ENCODE data around the gene OSBP2.

- TF ChIP-seq CTCF (IDR thresholded peaks at IDR 0.05) (no peak), POLR2A (IDR thresholded peaks at IDR 0.05) (no peak)
Observed at GRCh38 chr22:30826670-30827355, 132.1 kb downstream of the OSBP2 start.
